Stomach smooth muscle (tissue), 2 donors: Measurements from ENCODE around the gene AGFG1.

Experiments used
- H3K27ac ChIP-seq: one replicate; pipeline ENCODE4 v1.7.0; 2013; ENCODE audit warnings: mild to moderate bottlenecking, low read length, inconsistent platforms
- H3K27me3 ChIP-seq, 2 donors: one replicate each; pipeline ENCODE4 v1.7.0; 2013; ENCODE audit warnings: low read length in 2 of 2; ENCODE audit not compliant: insufficient read depth in 2 of 2, control insufficient read depth in 1 of 2
- H3K36me3 ChIP-seq, 2 donors: one replicate each; pipeline ENCODE4 v1.7.0; 2013; ENCODE audit warnings: low read length in 2 of 2; ENCODE audit not compliant: control insufficient read depth in 2 of 2, insufficient read depth in 2 of 2
- H3K4me1 ChIP-seq: one replicate; pipeline ENCODE4 v1.7.0; 2013; ENCODE audit warnings: low read length; ENCODE audit not compliant: control insufficient read depth, insufficient read depth
- H3K4me3 ChIP-seq, 2 donors: one replicate each; pipeline ENCODE4 v1.7.0; 2013; ENCODE audit warnings: low read length in 2 of 2
- H3K9ac ChIP-seq, 2 donors: one replicate each; pipeline ENCODE4 v1.7.0; 2013; ENCODE audit warnings: low read length in 2 of 2, mild to moderate bottlenecking in 1 of 2
- H3K9me3 ChIP-seq, 2 donors: one replicate each; pipeline ENCODE4 v1.7.0; 2013; ENCODE audit warnings: low read length in 2 of 2; ENCODE audit not compliant: control insufficient read depth in 2 of 2
- donor health status: healthy.
- donor health status: Pancreatic carcinoma.

AGFG1 gene

GRCh38 chr2:227450311-227450841 is 21.6 kb upstream of the AGFG1 start:
- H3K27me3 ChIP-seq = no peaks in the 10 kb centered on the region
- H3K4me1 ChIP-seq = no peaks in the 10 kb centered on the region
- no peak overlapping the region for H3K9ac ChIP-seq
- no peaks in the 10 kb centered on the region for H3K9me3 ChIP-seq
- no peak overlapping the region for H3K4me3 ChIP-seq
- no peak overlapping the region for H3K27ac ChIP-seq
- no peaks in the 10 kb centered on the region for H3K36me3 ChIP-seq

GRCh38 chr2:227450926-227451654 is 20.9 kb upstream of the AGFG1 start:
- H3K27ac ChIP-seq = no peak overlapping the region

GRCh38 chr2:227451655-227451992 is 20.3 kb upstream of the AGFG1 start:
- Histone ChIP-seq H3K9me3 (no peaks in the 10 kb centered on the region), H3K4me1 (no peaks in the 10 kb centered on the region), H3K27me3 (no peaks in the 10 kb centered on the region), H3K36me3 (no peaks in the 10 kb centered on the region), H3K4me3 (no peak overlapping the region), H3K27ac (no peak overlapping the region), H3K9ac (no peak overlapping the region)

More at GRCh38 chr2:227450926-227451654, 20.9 kb upstream of the AGFG1 start:
- Histone ChIP-seq H3K9me3 (no peaks in the 10 kb centered on the region), H3K27me3 (no peaks in the 10 kb centered on the region), H3K4me3 (no peak overlapping the region), H3K9ac (no peak overlapping the region), H3K36me3 (no peaks in the 10 kb centered on the region), H3K4me1 (no peaks in the 10 kb centered on the region)

GRCh38 chr2:227453810-227454209 is 18.1 kb upstream of the AGFG1 start:
- Histone ChIP-seq H3K4me3 (no peak overlapping the region), H3K27me3 (no peaks in the 10 kb centered on the region), H3K9me3 (no peaks in the 10 kb centered on the region), H3K27ac (no peak overlapping the region), H3K9ac (no peak overlapping the region), H3K36me3 (no peaks in the 10 kb centered on the region), H3K4me1 (no peaks in the 10 kb centered on the region)

DNA sequence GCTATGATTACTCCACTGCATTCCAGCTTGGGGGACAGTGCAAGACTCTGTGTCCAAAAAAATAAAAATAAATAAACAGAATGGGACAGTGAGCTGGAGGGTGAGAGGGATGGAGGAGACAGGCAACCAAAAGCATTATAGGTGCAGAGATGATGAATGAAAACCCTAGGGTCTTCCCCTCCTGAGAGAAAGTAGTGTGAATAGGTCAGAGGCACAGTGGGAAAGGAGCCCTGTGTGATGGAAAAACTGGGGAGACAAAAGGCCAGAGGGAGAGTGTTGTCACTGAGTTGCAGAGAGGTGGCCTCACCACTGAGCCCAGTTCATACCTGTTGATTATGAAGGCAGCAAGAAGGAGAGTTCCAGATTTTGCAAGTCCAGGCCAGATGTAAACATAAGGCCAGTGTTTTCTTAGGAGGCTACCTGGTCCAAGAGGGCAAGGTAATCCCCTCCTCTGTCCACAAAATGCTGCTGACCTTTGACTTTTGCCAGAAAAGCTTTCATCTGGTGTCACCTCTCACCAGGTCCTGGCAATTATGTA is 17.6 kb upstream of the AGFG1 start:
- H3K4me3 ChIP-seq = no peak overlapping the region

GRCh38 chr2:227455200-227455599 is 16.8 kb upstream of the AGFG1 start:
- Histone ChIP-seq H3K9ac (no peak overlapping the region), H3K9me3 (no peaks in the 10 kb centered on the region), H3K27me3 (no peaks in the 10 kb centered on the region), H3K27ac (no peak overlapping the region), H3K4me3 (no peak overlapping the region), H3K4me1 (no peaks in the 10 kb centered on the region), H3K36me3 (no peaks in the 10 kb centered on the region)

More for the DNA sequence above, 17.6 kb upstream of the AGFG1 start:
- Histone ChIP-seq H3K9ac (no peak overlapping the region), H3K4me1 (no peaks in the 10 kb centered on the region), H3K27me3 (no peaks in the 10 kb centered on the region), H3K27ac (no peak overlapping the region), H3K9me3 (no peaks in the 10 kb centered on the region), H3K36me3 (no peaks in the 10 kb centered on the region)

DNA sequence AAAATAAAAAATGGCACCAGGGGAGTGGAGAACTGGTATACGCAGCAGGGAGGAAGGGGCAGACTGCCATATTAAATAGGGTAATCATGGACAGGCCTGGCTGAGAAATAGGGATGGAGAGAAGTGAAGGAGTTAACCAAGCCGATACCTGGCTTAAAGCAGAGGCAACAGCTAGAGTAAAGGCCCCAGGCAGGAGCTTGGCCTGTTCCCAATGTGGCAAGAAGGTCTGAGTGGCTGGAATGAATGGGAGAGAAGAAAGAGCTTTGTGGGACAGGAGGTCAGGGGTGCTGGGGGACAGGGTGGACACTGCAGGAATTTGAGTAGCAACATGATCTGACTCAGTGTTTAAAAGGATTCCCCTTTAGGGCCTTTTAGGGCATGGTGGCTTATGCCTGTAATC is 15.9 kb upstream of the AGFG1 start:
- H3K4me3 ChIP-seq = no peak overlapping the region
- no peaks in the 10 kb centered on the region for H3K9me3 ChIP-seq
- H3K27ac ChIP-seq = no peak overlapping the region
- no peaks in the 10 kb centered on the region for H3K36me3 ChIP-seq
- H3K9ac ChIP-seq = no peak overlapping the region
- H3K27me3 ChIP-seq = no peaks in the 10 kb centered on the region
- H3K4me1 ChIP-seq = no peaks in the 10 kb centered on the region

- Histone ChIP-seq H3K27me3 (no peaks in the 10 kb centered on the region), H3K9ac (no peak overlapping the region), H3K36me3 (no peaks in the 10 kb centered on the region), H3K9me3 (no peaks in the 10 kb centered on the region), H3K27ac (no peak overlapping the region), H3K4me1 (no peaks in the 10 kb centered on the region), H3K4me3 (no peak overlapping the region)
Observed at GRCh38 chr2:227456772-227457171, 15.2 kb upstream of the AGFG1 start.

- Histone ChIP-seq H3K9me3 (no peaks in the 10 kb centered on the region), H3K9ac (no peak overlapping the region), H3K27ac (no peak overlapping the region), H3K36me3 (no peaks in the 10 kb centered on the region), H3K4me1 (no peaks in the 10 kb centered on the region), H3K4me3 (no peak overlapping the region), H3K27me3 (no peaks in the 10 kb centered on the region)
Observed at GRCh38 chr2:227460070-227460485, 11.9 kb upstream of the AGFG1 start.

DNA sequence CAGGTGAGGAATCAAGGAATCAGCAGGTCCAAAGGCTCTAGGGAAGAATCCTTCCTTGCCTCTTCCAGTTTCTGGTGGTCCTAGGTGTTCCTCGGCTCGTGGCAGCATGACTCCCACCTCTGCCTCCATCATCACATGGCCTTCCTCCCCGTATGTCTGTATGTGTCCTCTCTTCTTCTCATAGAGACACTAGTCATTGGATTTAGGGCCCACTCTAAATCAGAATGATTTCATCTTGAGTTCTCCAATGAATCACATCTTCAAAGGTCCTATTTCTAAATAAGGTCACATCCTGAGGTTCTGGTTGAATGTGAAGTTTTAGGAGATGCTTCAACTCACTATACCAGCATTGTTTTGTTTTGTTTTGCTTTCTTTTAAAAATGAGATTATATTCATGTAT is 11.1 kb upstream of the AGFG1 start:
- no peaks in the 10 kb centered on the region for H3K9me3 ChIP-seq
- H3K4me1 ChIP-seq = no peaks in the 10 kb centered on the region
- H3K36me3 ChIP-seq = no peaks in the 10 kb centered on the region
- H3K9ac ChIP-seq = no peak overlapping the region
- no peaks in the 10 kb centered on the region for H3K27me3 ChIP-seq
- no peak overlapping the region for H3K27ac ChIP-seq
- H3K4me3 ChIP-seq = no peak overlapping the region

DNA sequence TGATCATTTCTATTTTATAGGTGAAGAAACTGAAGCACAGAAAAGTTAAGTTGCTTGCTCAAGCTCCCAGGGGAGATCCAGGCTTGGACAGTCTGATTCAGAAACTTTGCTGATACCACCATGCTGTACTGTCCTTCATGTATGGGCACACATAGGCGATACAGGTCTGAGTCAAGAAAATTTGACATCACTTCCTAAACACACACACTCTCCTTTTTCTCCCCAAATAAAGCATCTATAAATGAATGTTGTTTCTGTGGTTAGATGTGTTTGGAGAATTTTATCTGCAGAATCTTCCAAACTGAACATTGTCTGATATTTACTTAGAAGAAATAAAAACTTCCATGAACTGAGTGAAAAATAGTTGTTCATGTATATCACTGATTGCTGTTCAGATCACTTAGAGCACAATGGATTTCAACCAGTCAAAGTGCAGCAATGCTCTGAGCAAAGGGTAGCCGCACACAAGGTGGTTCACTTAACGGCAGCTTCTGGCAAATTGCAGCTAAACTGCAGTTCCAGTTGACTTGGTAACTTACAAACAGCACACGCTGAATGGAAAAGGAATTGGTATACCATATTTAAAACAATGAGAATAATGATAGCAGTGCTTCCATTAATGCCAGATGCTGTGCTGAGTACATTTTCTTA is 10.0 kb upstream of the AGFG1 start:
- Histone ChIP-seq H3K27me3 (no peaks in the 10 kb centered on the region), H3K9ac (no peak overlapping the region), H3K4me1 (no peaks in the 10 kb centered on the region), H3K36me3 (no peaks in the 10 kb centered on the region), H3K4me3 (no peak overlapping the region), H3K27ac (no peak overlapping the region), H3K9me3 (no peaks in the 10 kb centered on the region)
